CD4-positive, CD25-positive, alpha-beta regulatory T cell (primary cell): Measurements from ENCODE around the gene GALNT3. TPM values are rescaled to one million over a fixed set of nuclear protein-coding genes. Genes with fewer than 3 reads are reported as not detected.

ENCODE experiments used
- ATAC-seq, 2 donors: fragments of 150-1000 bp; cut with Tn5 transposase; one replicate each; pipeline ENCODE4 v1.10.0; 2021; ENCODE audit warnings: low read depth in 2 of 2, moderate number of reproducible peaks in 2 of 2, moderate library complexity in 1 of 2
- DNase-seq, 3 donors: peaks; one replicate each; pipeline versions ENCODE4 v3.0.0 to v3.0.0-alpha.2; 2012 to 2022; ENCODE audit warnings: mixed read lengths in 1 of 3
- H3K27ac ChIP-seq: one replicate; pipeline ENCODE4 v1.7.0; 2013; ENCODE audit warnings: mild to moderate bottlenecking, low read length; ENCODE audit not compliant: insufficient read depth, poor library complexity, severe bottlenecking
- H3K27me3 ChIP-seq: one replicate; pipeline ENCODE4 v1.7.0; 2013; ENCODE audit warnings: low read length; ENCODE audit not compliant: control insufficient read depth, insufficient read depth
- H3K36me3 ChIP-seq: one replicate; pipeline ENCODE4 v1.7.0; 2013; ENCODE audit warnings: mild to moderate bottlenecking, low read length, moderate library complexity; ENCODE audit not compliant: control insufficient read depth, insufficient read depth
- H3K4me1 ChIP-seq: 2 replicates; pipeline ENCODE4 v1.7.0; 2013; ENCODE audit warnings: mild to moderate bottlenecking, low read length; ENCODE audit not compliant: insufficient read depth, control insufficient read depth, poor library complexity, severe bottlenecking
- H3K4me3 ChIP-seq: one replicate; pipeline ENCODE4 v1.7.0; 2013; ENCODE audit warnings: low read depth, mild to moderate bottlenecking, low read length, moderate library complexity
- H3K9me3 ChIP-seq, 2 experiments: 1 replicate in 1 of 2; 2 replicates in 1 of 2; pipeline ENCODE4 v1.7.0; 2013; ENCODE audit warnings: low read length in 2 of 2, mild to moderate bottlenecking in 1 of 2, moderate library complexity in 1 of 2; ENCODE audit not compliant: control insufficient read depth in 2 of 2
- H3K27ac Mint-ChIP-seq, 3 donors: one replicate each; pipeline ENCODE4 v1.8.0; 2020 to 2022; ENCODE audit warnings: mild to moderate bottlenecking in 3 of 3, mixed read lengths in 3 of 3, moderate library complexity in 2 of 3
- H3K27me3 Mint-ChIP-seq: one replicate; pipeline ENCODE4 v1.8.0; 2022; ENCODE audit warnings: mild to moderate bottlenecking, mixed read lengths
- H3K36me3 Mint-ChIP-seq: one replicate; pipeline ENCODE4 v1.8.0; 2020; ENCODE audit warnings: mixed read lengths
- H3K4me1 Mint-ChIP-seq, 4 donors: one replicate each; pipeline ENCODE4 v1.8.0; 2020 to 2022; ENCODE audit warnings: mixed read lengths in 4 of 4, mild to moderate bottlenecking in 1 of 4
- H3K4me3 Mint-ChIP-seq, 4 donors: one replicate each; pipeline ENCODE4 v1.8.0; 2020 to 2022; ENCODE audit warnings: mild to moderate bottlenecking in 4 of 4, mixed read lengths in 4 of 4, moderate library complexity in 3 of 4
- H3K9me3 Mint-ChIP-seq, 7 donors: one replicate each; pipeline ENCODE4 v1.8.0; 2020 to 2022; ENCODE audit warnings: mixed read lengths in 7 of 7, mild to moderate bottlenecking in 3 of 7, moderate library complexity in 2 of 7
- polyA plus RNA-seq, 4 donors: library from polyadenylated mRNA; unstranded; fragments of 300-500 nt; fragmentation: Illumina TruSeq; gene quantifications; one replicate each; pipeline ENCODE4 v1.2.3, GENCODE V29; 2021
- total RNA-seq: library from RNA; stranded (reverse); gene quantifications from one replicate; pipeline ENCODE4 v1.2.3, GENCODE V29; 2022

The GALNT3 gene
- total and polyA plus RNA-seq, 5 donors from 2014 or later: 1.1 to 18.5 (median 2.3) TPM

DNA sequence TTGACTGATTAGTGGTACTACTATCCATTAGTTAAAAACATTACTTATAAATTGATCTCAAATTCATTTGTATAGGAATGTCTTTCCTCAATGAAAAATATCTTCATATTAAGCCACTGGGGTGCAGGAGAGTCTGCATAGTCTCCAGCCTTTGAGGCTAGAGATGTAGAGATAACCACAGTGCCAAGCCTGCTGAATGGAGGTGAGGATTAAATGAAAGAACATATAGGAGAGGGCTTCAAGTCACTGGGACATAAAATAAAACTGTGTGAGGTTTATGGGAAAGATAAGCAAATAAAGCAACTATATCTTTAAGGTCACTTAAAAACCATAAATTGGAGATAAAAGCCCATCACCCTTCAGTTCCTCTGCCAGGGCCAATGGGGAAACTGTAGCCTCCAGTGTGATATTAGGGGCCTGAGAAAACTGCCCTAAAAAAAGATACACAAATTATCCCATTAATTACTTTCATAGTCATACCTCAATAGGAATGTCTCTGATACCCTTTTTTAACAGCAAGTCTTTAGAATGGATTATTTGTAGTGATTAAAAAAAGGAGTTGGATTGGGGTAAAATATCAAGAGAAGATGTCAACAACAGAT is 27.6 kb downstream of the GALNT3 start:
- Histone ChIP-seq H3K27ac (no peak overlapping the region), H3K9me3 (no peaks in the 10 kb centered on the region), H3K36me3 (no peaks in the 10 kb centered on the region), H3K4me3 (no peak overlapping the region), H3K27me3 (no peaks in the 10 kb centered on the region), H3K4me1 (no peaks in the 10 kb centered on the region)
- Mint-ChIP-seq H3K4me1 (peaks cover 0 to 12% (median 4%) of the 10 kb centered on the region in 4 donors), H3K36me3 (peaks cover 5% of the 10 kb centered on the region), H3K27ac (no peak overlapping the region), H3K27me3 (no peaks in the 10 kb centered on the region), H3K4me3 (no peak overlapping the region), H3K9me3 (no peaks in the 10 kb centered on the region)
- DNase-seq: no peak
- no peak for ATAC-seq

DNA sequence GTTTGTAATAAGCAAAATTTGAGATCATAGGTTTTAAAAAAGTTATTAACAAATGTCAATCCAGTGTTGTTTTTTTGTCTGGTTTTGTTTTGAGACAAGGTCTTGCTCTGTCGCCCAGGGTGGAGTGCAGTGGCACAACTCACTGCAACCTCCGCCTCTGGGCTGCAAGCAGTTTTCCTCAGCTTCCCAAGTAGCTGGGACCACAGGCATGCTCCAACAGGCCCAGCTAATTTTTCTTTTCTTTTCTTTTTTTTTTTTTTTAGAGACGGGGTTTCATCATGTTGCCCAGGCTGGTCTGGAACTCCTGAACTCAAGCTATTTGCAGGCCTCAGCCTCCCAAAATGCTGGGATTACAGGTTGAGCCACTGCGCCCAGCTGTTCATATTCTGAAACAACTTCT is 31.3 kb downstream of the GALNT3 start:
- H3K4me1 Mint-ChIP-seq: peaks cover 0 to 7% (median 0%) of the 10 kb centered on the region in 4 donors
- no peak overlapping the region for H3K4me3 ChIP-seq
- no peak overlapping the region for H3K4me3 Mint-ChIP-seq
- no peak overlapping the region for H3K27ac ChIP-seq
- no peaks in the 10 kb centered on the region for H3K27me3 ChIP-seq
- no peak overlapping the region for H3K27ac Mint-ChIP-seq
- H3K27me3 Mint-ChIP-seq: no peaks in the 10 kb centered on the region
- no peaks in the 10 kb centered on the region for H3K4me1 ChIP-seq
- ATAC-seq (no peak), DNase-seq (no peak)
- no peaks in the 10 kb centered on the region for H3K36me3 Mint-ChIP-seq
- no peaks in the 10 kb centered on the region for H3K9me3 ChIP-seq
- peaks cover 0 to 2% (median 0%) of the 10 kb centered on the region in 7 donors for H3K9me3 Mint-ChIP-seq
- H3K36me3 ChIP-seq: peaks cover 5% of the 10 kb centered on the region

DNA sequence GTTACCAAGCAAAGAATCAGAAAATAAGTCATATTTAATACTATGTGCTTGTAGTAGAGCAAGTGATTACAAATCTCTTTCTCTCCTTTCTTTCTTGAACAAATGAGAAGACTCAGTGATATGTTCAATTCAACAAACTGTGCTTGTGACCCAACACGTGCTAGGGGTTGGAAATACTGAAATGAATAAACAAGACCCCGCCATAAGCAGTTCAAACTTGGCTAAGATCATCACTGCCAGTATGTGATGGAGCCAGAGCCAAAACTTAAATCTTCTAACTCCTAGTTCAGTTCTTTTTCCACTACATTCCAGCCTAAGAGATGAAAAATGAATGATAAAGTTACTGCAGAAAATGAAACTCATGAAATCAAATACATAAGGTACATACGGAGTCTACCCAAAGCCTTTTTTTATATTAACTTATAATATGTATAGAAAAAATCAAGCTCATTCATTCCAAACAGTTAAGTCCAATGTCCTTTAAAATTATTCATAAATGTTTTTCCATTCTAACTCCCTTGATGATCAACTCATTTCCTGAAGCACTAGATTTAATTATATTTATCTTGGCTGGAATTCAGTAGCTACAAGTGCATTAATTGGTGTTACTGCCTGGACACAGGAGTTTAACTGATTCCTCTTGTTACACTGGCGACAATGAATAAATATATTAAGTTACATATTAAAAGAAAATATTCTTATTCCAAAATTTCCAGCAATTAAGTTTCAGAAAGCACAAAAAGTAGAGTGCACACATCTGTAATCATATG is 36.0 kb downstream of the GALNT3 start:
- no peak for DNase-seq
- H3K27ac Mint-ChIP-seq: no peak overlapping the region
- ATAC-seq: no peak
- no peaks in the 10 kb centered on the region for H3K27me3 Mint-ChIP-seq
- Histone ChIP-seq H3K27me3 (no peaks in the 10 kb centered on the region), H3K9me3 (no peaks in the 10 kb centered on the region), H3K27ac (no peak overlapping the region), H3K4me1 (no peaks in the 10 kb centered on the region), H3K36me3 (peaks cover 7% of the 10 kb centered on the region), H3K4me3 (no peak overlapping the region)
- H3K9me3 Mint-ChIP-seq: peaks cover 0 to 2% (median 0%) of the 10 kb centered on the region in 7 donors
- peaks cover 6% of the 10 kb centered on the region for H3K36me3 Mint-ChIP-seq
- no peaks in the 10 kb centered on the region for H3K4me1 Mint-ChIP-seq
- H3K4me3 Mint-ChIP-seq: no peak overlapping the region

DNA sequence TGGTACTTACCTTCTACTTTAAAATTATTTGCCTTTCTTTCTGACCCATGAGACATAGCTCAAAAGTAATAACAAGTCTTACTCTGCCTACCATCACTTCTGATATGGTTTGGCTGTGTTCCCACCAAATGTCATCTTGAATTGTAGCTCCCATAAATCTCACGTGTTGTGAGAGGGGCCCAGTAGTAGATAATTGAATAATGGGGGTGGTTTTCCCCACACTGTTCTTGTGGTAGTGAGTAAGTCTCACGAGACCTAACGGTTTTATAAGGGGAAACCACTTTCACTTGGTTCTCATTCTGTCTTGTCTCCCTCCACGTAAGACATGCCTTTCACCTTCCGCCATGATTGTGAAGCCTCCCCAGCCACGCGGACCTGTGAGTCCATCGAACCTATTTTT is 47.5 kb downstream of the GALNT3 start:
- no peaks in the 10 kb centered on the region for H3K27me3 ChIP-seq
- no peak overlapping the region for H3K4me3 ChIP-seq
- no peaks in the 10 kb centered on the region for H3K9me3 ChIP-seq
- H3K27ac ChIP-seq: no peak overlapping the region
- no peak for ATAC-seq
- no peaks in the 10 kb centered on the region for H3K27me3 Mint-ChIP-seq
- no peaks in the 10 kb centered on the region for H3K4me1 ChIP-seq
- DNase-seq: no peak
- peaks cover 0 to 3% (median 0%) of the 10 kb centered on the region in 7 donors for H3K9me3 Mint-ChIP-seq
- H3K36me3 Mint-ChIP-seq: no peaks in the 10 kb centered on the region
- H3K4me3 Mint-ChIP-seq: no peak overlapping the region
- H3K36me3 ChIP-seq: no peaks in the 10 kb centered on the region
- H3K27ac Mint-ChIP-seq: no peak overlapping the region
- no peaks in the 10 kb centered on the region for H3K4me1 Mint-ChIP-seq

DNA sequence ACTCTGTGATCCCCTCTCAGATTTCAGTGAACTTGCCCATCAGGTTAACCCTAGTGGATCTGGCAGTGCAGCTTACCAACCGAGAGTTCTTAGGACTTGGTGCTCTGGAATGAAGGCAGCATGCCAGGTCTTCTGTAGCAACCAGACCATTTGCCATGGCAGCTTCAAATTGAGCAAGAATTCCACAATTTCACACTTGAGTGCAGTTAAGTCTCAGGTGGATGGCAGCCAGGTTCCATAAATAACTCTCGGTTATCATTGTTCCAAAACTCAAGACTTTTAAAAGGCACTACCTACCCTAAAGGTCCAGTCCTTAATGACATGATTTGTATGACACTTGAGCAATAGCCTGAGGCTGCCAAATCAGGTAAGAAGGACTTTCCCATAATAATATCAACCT is 48.1 kb downstream of the GALNT3 start:
- Mint-ChIP-seq H3K4me1 (no peaks in the 10 kb centered on the region), H3K4me3 (no peak overlapping the region), H3K36me3 (no peaks in the 10 kb centered on the region), H3K9me3 (peaks cover 0 to 3% (median 0%) of the 10 kb centered on the region in 7 donors), H3K27ac (no peak overlapping the region), H3K27me3 (no peaks in the 10 kb centered on the region)
- H3K27ac ChIP-seq: no peak overlapping the region
- H3K9me3 ChIP-seq: no peaks in the 10 kb centered on the region
- no peak overlapping the region for H3K4me3 ChIP-seq
- no peaks in the 10 kb centered on the region for H3K4me1 ChIP-seq
- DNase-seq (no peak), ATAC-seq (no peak)
- H3K27me3 ChIP-seq: no peaks in the 10 kb centered on the region
- no peaks in the 10 kb centered on the region for H3K36me3 ChIP-seq

DNA sequence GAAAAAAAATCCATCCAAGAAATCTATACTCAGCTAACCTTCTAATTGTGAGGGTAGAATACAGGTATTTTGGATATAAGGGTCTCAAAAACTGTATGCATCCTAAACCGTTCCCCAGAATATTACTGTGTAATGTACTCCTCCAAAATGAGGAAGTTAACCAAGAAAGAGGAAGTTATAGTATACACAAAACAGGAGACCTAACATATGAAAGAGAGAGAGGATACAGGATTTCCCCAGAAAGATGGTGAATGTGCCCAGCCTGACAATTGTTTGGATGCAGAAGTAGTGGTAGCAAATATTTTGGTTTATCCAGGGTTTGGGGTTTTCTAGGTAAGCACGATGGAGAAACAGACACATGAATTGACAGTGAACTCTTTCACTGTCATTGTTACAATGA is 50.6 kb downstream of the GALNT3 start:
- Histone ChIP-seq H3K9me3 (no peaks in the 10 kb centered on the region), H3K4me1 (no peaks in the 10 kb centered on the region), H3K27ac (no peak overlapping the region), H3K36me3 (no peaks in the 10 kb centered on the region), H3K4me3 (no peak overlapping the region), H3K27me3 (no peaks in the 10 kb centered on the region)
- Mint-ChIP-seq H3K4me3 (no peak overlapping the region), H3K27me3 (no peaks in the 10 kb centered on the region), H3K9me3 (peaks cover 0 to 1% (median 0%) of the 10 kb centered on the region in 7 donors), H3K36me3 (no peaks in the 10 kb centered on the region), H3K4me1 (no peaks in the 10 kb centered on the region), H3K27ac (no peak overlapping the region)
- peak in 1 of 2 donors; percentile 47 for ATAC-seq
- no peak for DNase-seq

DNA sequence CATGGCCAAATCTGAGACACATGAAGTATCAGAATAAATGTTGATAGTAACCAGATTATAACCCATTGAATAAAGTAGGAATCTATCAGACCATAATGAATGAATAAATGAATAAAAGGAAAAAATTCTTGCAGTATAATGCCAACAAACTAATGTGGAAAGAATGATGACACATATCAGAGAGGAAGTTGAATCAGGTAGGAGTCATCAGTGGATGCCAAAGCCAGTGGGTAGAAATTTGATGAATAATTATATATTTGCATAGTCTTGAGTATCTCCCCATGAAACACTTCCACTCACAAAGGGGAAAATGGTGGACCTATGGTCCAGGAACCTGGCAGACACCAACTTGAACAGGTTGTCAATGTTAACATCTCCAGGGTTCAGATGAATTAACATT is 68.6 kb downstream of the GALNT3 start:
- H3K27me3 ChIP-seq: peaks cover 3% of the 10 kb centered on the region
- Mint-ChIP-seq H3K9me3 (peaks cover 0 to 6% (median 0%) of the 10 kb centered on the region in 7 donors), H3K27me3 (peaks cover 10% of the 10 kb centered on the region), H3K27ac (no peak overlapping the region), H3K36me3 (no peaks in the 10 kb centered on the region), H3K4me1 (peaks cover 0 to 6% (median 0%) of the 10 kb centered on the region in 4 donors), H3K4me3 (no peak overlapping the region)
- no peaks in the 10 kb centered on the region for H3K4me1 ChIP-seq
- ATAC-seq (no peak), DNase-seq (no peak)
- H3K9me3 ChIP-seq: no peaks in the 10 kb centered on the region
- H3K27ac ChIP-seq: no peak overlapping the region
- H3K4me3 ChIP-seq: no peak overlapping the region
- no peaks in the 10 kb centered on the region for H3K36me3 ChIP-seq

DNA sequence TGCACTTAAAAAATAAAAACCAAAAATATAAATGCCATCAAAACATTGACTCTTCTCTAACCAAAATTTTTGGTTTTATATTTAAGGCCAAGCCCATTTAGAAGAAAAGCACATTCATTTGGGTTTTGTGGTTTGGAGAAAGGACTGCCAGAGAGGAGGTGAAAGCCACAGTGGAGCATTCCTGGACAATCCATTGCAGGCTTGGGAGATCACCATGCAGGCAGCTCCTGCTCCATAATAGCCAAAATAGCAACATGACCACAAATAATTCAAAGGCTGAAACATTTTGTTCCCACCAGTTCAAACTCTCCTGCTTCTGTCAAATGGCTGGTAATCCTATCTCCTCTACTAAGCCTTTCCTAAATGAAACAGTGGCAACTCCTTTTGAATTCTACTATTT is 73.5 kb downstream of the GALNT3 start:
- ATAC-seq (no peak), DNase-seq (no peak)
- Mint-ChIP-seq H3K4me1 (no peaks in the 10 kb centered on the region), H3K27me3 (peaks cover 10% of the 10 kb centered on the region), H3K9me3 (peaks cover 0 to 4% (median 0%) of the 10 kb centered on the region in 7 donors), H3K4me3 (no peak overlapping the region), H3K27ac (no peak overlapping the region), H3K36me3 (no peaks in the 10 kb centered on the region)
- H3K27ac ChIP-seq: no peak overlapping the region
- H3K9me3 ChIP-seq: no peaks in the 10 kb centered on the region
- peaks cover 3% of the 10 kb centered on the region for H3K27me3 ChIP-seq
- H3K4me3 ChIP-seq: no peak overlapping the region
- H3K36me3 ChIP-seq: no peaks in the 10 kb centered on the region
- H3K4me1 ChIP-seq: no peaks in the 10 kb centered on the region
